GM12878 (cell line): ENCODE results near the gene PCIF1. TPM values are rescaled to one million over a fixed set of nuclear protein-coding genes. Genes with fewer than 3 reads are reported as not detected.

Source experiments
- ATAC-seq: fragments of 200-7000 bp; cut with Tn5 transposase; 3 replicates; pipeline ENCODE4 v1.9.1; 2020; ENCODE audit warnings: mild to moderate bottlenecking, moderate library complexity
- BruUV-seq: library from RNA; stranded (reverse); fragments of 400-500 nt; replicated peaks from 2 replicates; lab custom pipeline; 2021; lab: Mats Ljungman, UMichigan
- CTCF ChIA-PET: fragments of 300-600 bp; sonication (Branson Sonifier 250); formaldehyde crosslinking; extraction: SDS; loops from one replicate; lab custom pipeline; 2021; ENCODE audit warnings: inconsistent platforms; lab: Yijun Ruan, JAX
- POLR2A ChIA-PET: fragments of 350-600 bp; formaldehyde crosslinking; extraction: SDS; loops from one replicate; lab custom pipeline; 2021; ENCODE audit warnings: inconsistent platforms; lab: Charles Lee
- RAD21 ChIA-PET: fragments of 300-600 bp; sonication (Branson Sonifier 250); formaldehyde crosslinking; loops from one replicate; lab custom pipeline; 2023; ENCODE audit warnings: antibody characterized with exemption; ENCODE audit not compliant: unreplicated experiment; lab: Charles Lee
- SMC1A ChIA-PET: fragments of 300-600 bp; sonication (Branson Sonifier 250); formaldehyde crosslinking; loops from one replicate; lab custom pipeline; 2023; ENCODE audit not compliant: unreplicated experiment, uncharacterized antibody; lab: Charles Lee
- DNase-seq: peaks from one replicate; pipeline ENCODE4 v3.0.0-alpha.2; 2011; ENCODE audit warnings: low read depth, low spot score
- FAIRE-seq: peaks from 3 replicates; lab custom pipeline; 2011; peaks lifted over from hg19 to GRCh38; lab: Jason Lieb, UNC
- H2AFZ ChIP-seq: 2 replicates; pipeline ENCODE4 v1.6.0; 2011; ENCODE audit warnings: low read depth, low read length, control low read depth; ENCODE audit not compliant: control insufficient read depth
- H3K27ac ChIP-seq: 2 replicates; pipeline ENCODE4 v1.5.1; 2011; ENCODE audit warnings: control low read depth; ENCODE audit not compliant: control insufficient read depth, insufficient read depth
- H3K27me3 ChIP-seq, 2 experiments: replicated peaks in 1 of 2; 2 replicates each; pipeline versions ENCODE4 v1.6.0 to v1.6.1; 2011; ENCODE audit warnings: low read length in 1 of 2; ENCODE audit not compliant: control insufficient read depth in 2 of 2, insufficient read depth in 2 of 2
- H3K36me3 ChIP-seq, 2 experiments: 2 replicates each; pipeline ENCODE4 v1.5.1; 2011; ENCODE audit warnings: low read length in 1 of 2; ENCODE audit not compliant: control insufficient read depth in 2 of 2, insufficient read depth in 2 of 2
- H3K4me1 ChIP-seq: 2 replicates; pipeline ENCODE4 v1.6.1; 2011; ENCODE audit warnings: mild to moderate bottlenecking, low read length, moderate library complexity, mixed read lengths; ENCODE audit not compliant: control insufficient read depth, insufficient read depth
- H3K4me2 ChIP-seq: 2 replicates; pipeline ENCODE4 v1.6.0; 2011; ENCODE audit warnings: control low read depth; ENCODE audit not compliant: control insufficient read depth, insufficient read depth
- H3K4me3 ChIP-seq: fragments of 200-600 bp; sonication (generic); 2 replicates; pipeline ENCODE4 v1.5.1; 2016
- H3K79me2 ChIP-seq: 2 replicates; pipeline ENCODE4 v1.6.0; 2011; ENCODE audit warnings: low read length; ENCODE audit not compliant: control insufficient read depth, insufficient read depth
- H3K9ac ChIP-seq: 2 replicates; pipeline ENCODE4 v1.8.0; 2011; ENCODE audit warnings: low read length, control low read depth, mixed read lengths; ENCODE audit not compliant: control insufficient read depth, insufficient read depth
- H3K9me3 ChIP-seq: replicated peaks from 3 replicates; pipeline ENCODE4 v1.5.1; 2011; ENCODE audit warnings: mild to moderate bottlenecking, low read length; ENCODE audit not compliant: control insufficient read depth, insufficient read depth
- H4K20me1 ChIP-seq: 2 replicates; pipeline ENCODE4 v1.6.0; 2011; ENCODE audit not compliant: control insufficient read depth, insufficient read depth
- CBFB ChIP-seq: IDR thresholded peaks from 2 replicates; pipeline ENCODE4 v1.6.1; 2016; ENCODE audit warnings: antibody characterized with exemption, low read depth
- CEBPZ ChIP-seq: fragments of 150-350 bp; IDR thresholded peaks from 2 replicates; pipeline ENCODE4 v1.6.1; 2016; ENCODE audit warnings: low read depth, low read length
- E2F8 ChIP-seq: fragments of 450-650 bp; IDR thresholded peaks from 2 replicates; pipeline ENCODE4 v1.6.1; 2018; ENCODE audit warnings: mild to moderate bottlenecking, low read depth, moderate library complexity; ENCODE audit not compliant: partially characterized antibody
- EGR1 ChIP-seq, 2 experiments: IDR thresholded peaks; 1 replicate in 1 of 2; 2 replicates in 1 of 2; pipeline ENCODE4 v1.6.1; 2011 to 2012; ENCODE audit warnings: low read depth in 2 of 2, low read length in 2 of 2, borderline replicate concordance in 1 of 2, mild to moderate bottlenecking in 1 of 2, moderate library complexity in 1 of 2
- FOS ChIP-seq: IDR thresholded peaks from 3 replicates; pipeline ENCODE4 v1.6.1; 2011; ENCODE audit warnings: borderline replicate concordance; ENCODE audit not compliant: insufficient read length; ENCODE audit errors: extremely low read depth
- FOXM1 ChIP-seq: IDR thresholded peaks from 2 replicates; pipeline ENCODE4 v1.6.1; 2012; ENCODE audit warnings: low read depth, mild to moderate bottlenecking, inconsistent platforms, low read length, moderate library complexity
- JUNB ChIP-seq: IDR thresholded peaks from 2 replicates; pipeline ENCODE4 v1.6.1; 2016; ENCODE audit warnings: antibody characterized with exemption, mild to moderate bottlenecking
- NFXL1 ChIP-seq: fragments of 450-650 bp; IDR thresholded peaks from 2 replicates; pipeline ENCODE4 v1.6.1; 2017; ENCODE audit warnings: antibody characterized with exemption, mild to moderate bottlenecking, borderline replicate concordance
- NR2F1 ChIP-seq: fragments of 450-650 bp; conservative IDR thresholded peaks from 2 replicates; pipeline ENCODE4 v1.6.1; 2017; ENCODE audit warnings: mild to moderate bottlenecking
- RUNX3 ChIP-seq: IDR thresholded peaks from 2 replicates; pipeline ENCODE4 v1.6.1; 2012; ENCODE audit warnings: low read length, inconsistent platforms
- SIN3A ChIP-seq: IDR thresholded peaks from 2 replicates; pipeline ENCODE4 v1.6.1; 2012; ENCODE audit warnings: low read depth, low read length, improper control_type of control experiment
- SMARCA5 ChIP-seq: fragments of 450-650 bp; IDR thresholded peaks from 2 replicates; pipeline ENCODE4 v1.6.1; 2017; ENCODE audit warnings: mild to moderate bottlenecking
- SPI1 ChIP-seq: IDR thresholded peaks from 2 replicates; pipeline ENCODE4 v1.6.1; 2011; ENCODE audit warnings: low read depth, mild to moderate bottlenecking, low read length, moderate library complexity, borderline replicate concordance; ENCODE audit not compliant: insufficient read depth
- SREBF1 ChIP-seq: IDR thresholded peaks from 2 replicates; pipeline ENCODE4 v1.6.1; 2012; ENCODE audit warnings: mild to moderate bottlenecking, low read length
- SREBF2 ChIP-seq: IDR thresholded peaks from 2 replicates; pipeline ENCODE4 v1.6.1; 2012; ENCODE audit warnings: mild to moderate bottlenecking, low read length
- YBX1 ChIP-seq: fragments of 450-650 bp; IDR thresholded peaks from 2 replicates; pipeline ENCODE4 v1.6.1; 2016; ENCODE audit warnings: antibody characterized with exemption
- YY1 ChIP-seq: IDR thresholded peaks from 2 replicates; pipeline ENCODE4 v1.6.1; 2011; ENCODE audit warnings: low read depth, mild to moderate bottlenecking, low read length
- WGBS: methylation state at CpG from one replicate; pipeline ENCODE4 v1.1.6; 2016; ENCODE audit warnings: low lambda C conversion rate; ENCODE audit not compliant: insufficient replicate concordance, insufficient coverage; ENCODE audit errors: missing lambda C conversion rate; 5-methylcytosine and 5-hydroxymethylcytosine counted together
- in situ Hi-C: fragments of 300-500 bp; cut with MboI; formaldehyde crosslinking; loops from 9 replicates; pipeline ENCODE4 v1.14.3; 2018; ENCODE audit warnings: mixed read lengths
- intact Hi-C: fragments of 100-400 bp; cut with micrococcal nuclease; formaldehyde crosslinking; loops from one replicate; pipeline ENCODE4 v1.14.2; 2022; ENCODE audit not compliant: unreplicated experiment
- polyA plus RNA-seq, 11 experiments: library from polyadenylated mRNA; depleted of rRNA in 4 of 11; unstranded in 6 of 11; stranded (reverse) in 5 of 11; fragments of >200 nt; fragmentation: Nextera tagmentation in 4 of 11; fragmentation: Illumina TruSeq in 1 of 11; extraction: Ambion mirVana in 4 of 11; extraction: Trizol in 1 of 11; gene quantifications; 1 replicate in 1 of 11; 2 replicates in 10 of 11; pipeline versions ENCODE4 v1.2.1 to v1.2.3, GENCODE V29; 2011 to 2016; ENCODE audit warnings: inconsistent platforms in 2 of 11, missing spikeins in 2 of 11, low read depth in 1 of 11
- total RNA-seq, 4 experiments: library from RNA; depleted of rRNA in 3 of 4; stranded (reverse); fragments of >200 nt in 3 of 4; fragmentation: Illumina TruSeq in 1 of 4; extraction: Trizol in 1 of 4; gene quantifications; 2 replicates each; pipeline versions ENCODE4 v1.2.1 to v1.2.3, GENCODE V29; 2013 to 2021

PCIF1 gene
- total and polyA plus RNA-seq, 10 of the 15 experiments (the other 5 are each of a cell fraction or from before 2014, with no cell fraction given), result 8.4 to 32.9 (median 17.6) TPM

DNA sequence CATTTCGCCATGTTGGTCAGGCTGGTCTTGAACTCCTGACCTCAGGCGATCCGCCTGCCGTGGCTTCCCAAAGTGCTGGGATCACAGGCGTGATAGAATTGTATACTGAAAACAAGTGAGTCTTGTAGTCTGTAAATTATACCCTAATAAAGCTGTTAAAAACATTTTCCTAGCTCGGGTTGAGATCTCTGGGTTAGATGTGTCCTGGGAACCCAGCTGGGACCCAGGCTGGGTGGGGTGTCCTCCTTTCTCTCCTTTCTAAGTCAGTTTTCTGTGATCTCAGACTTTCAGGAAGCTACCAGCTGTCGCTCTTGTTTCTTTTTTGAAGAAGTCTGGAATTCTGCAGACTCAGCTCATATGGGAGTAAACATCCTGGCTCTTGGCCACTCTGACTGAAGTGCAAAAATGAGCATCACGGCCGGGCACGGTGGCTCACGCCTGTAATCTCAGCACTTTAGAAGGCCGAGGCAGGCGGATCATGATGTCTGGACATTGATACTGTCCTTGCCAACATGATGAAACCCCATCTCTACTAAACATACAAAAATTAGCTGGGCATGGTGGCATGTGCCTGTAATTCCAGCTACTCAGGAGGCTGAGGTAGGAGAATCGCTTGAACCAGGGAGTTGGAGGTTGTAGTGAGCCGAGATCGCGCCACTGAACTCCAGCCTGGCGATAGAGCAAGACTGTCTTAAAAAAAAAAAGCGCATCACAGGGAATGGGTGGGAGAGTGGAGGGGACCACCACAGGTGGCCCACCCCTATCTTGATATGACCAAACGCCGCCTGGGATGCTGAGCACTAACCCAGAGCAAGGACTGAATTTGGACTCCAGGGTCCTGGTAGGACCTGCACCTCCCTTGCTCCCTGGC is 9.9 kb upstream of the PCIF1 start:
- in situ Hi-C loops, result no loop called here
- RAD21 ChIA-PET, result no interaction called here
- BruUV-seq, result no TSS peak

More for the DNA sequence above, 9.9 kb upstream of the PCIF1 start:
- CTCF ChIA-PET, result interaction anchor here (1.0 to 2.0 kb wide), 4 partner anchors 9 to 125 kb away, joined by 4 to 10 read pairs (median 6); partner anchors contain the start of genes CTSA and NEURL2
- TF ChIP-seq SIN3A (no peak), NR2F1 (no peak), RUNX3 (no peak), YBX1 (no peak), EGR1 (IDR thresholded peaks at IDR 0.05; ENCODE audit: borderline replicate concordance in 1 of 2, low read depth in 2 of 2, low read length in 2 of 2) (no peak), CEBPZ (no peak), YY1 (no peak), SPI1 (no peak), CBFB (no peak), E2F8 (no peak), JUNB (no peak), SMARCA5 (no peak), SREBF2 (no peak), SREBF1 (no peak), NFXL1 (no peak), FOXM1 (no peak), FOS (no peak)
- TF ChIP-seq, all 136 proteins: peak for 0
- Histone ChIP-seq H3K36me3 (no peaks in the 10 kb centered on the region), H3K4me3 (no peak overlapping the region), H3K9me3 (no peaks in the 10 kb centered on the region), H3K4me1 (no peaks in the 10 kb centered on the region), H3K27ac (no peak overlapping the region), H3K27me3 (no peaks in the 10 kb centered on the region), H3K4me2 (no peak overlapping the region), H4K20me1 (no peaks in the 10 kb centered on the region), H3K9ac (no peak overlapping the region), H3K79me2 (no peaks in the 10 kb centered on the region), H2AFZ (no peak overlapping the region)
- WGBS, result 68% methylated on average over 21 of the region's 21 CpGs
- intact Hi-C loops, result no loop called here
- FAIRE-seq (no peak), DNase-seq (no peak), ATAC-seq (no peak)
- SMC1A ChIA-PET, result interaction anchor here (0.6 to 0.9 kb wide), 2 partner anchors 10 to 36 kb away, joined by 4 to 7 read pairs; no protein-coding TSS in a partner anchor
- POLR2A ChIA-PET, result interaction anchor here (0.6 kb wide), 1 partner anchor 209 kb away, joined by 3 read pairs; no protein-coding TSS in a partner anchor
